ENCODE results near the gene PKIG.
"Not testable (repeated sequence)": the region's sequence is repeated elsewhere in the genome, so short reads cannot be mapped to it uniquely, and the experiment has no call there.

The PKIG gene

GRCh38 chr20:44582311-44583025 is at the start of gene PKIG:
Gene PKIG, plus strand, starts transcription at chr20:44582579. Its CDS starts 31,978 bp downstream, at chr20:44614557.
- DNase-seq (ENCODE audit: low spot score), result no peak

- DNase-seq (ENCODE audit: low spot score), result no peak
These were observed 49.4 kb upstream of the PKIG start for GRCh38 chr20:44532981-44533331.

GRCh38 chr20:44533928-44534327 is 48.5 kb upstream of the PKIG start:
- DNase-seq (ENCODE audit: low spot score), result no peak

DNA sequence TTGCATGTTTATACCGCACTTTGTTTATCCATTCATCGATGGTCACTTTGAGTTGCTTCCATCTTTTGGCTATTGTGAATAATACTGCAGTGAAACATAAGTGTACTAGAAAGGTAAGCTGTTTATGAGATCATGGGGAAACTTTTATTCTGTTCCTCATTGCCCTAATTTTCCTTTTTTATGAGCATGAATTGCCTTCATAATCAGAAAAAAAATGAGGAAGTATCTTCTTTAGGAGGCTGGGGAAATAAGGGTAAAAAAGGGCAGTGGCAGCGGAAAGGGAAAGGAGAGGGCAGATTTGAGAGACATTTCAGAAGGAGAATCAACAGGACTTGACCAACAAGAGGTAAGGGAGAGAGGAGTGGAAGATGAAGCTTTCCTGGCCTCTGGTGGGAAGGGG is 46.2 kb upstream of the PKIG start:
- no peak for DNase-seq (ENCODE audit: low spot score)

- DNase-seq (ENCODE audit: low spot score), result no peak
These were observed 44.4 kb upstream of the PKIG start for GRCh38 chr20:44537993-44538392.

- DNase-seq (ENCODE audit: low spot score), result no peak
These were observed 41.5 kb upstream of the PKIG start for GRCh38 chr20:44540834-44541233.

- no peak for DNase-seq (ENCODE audit: low spot score)
These were observed 40.4 kb upstream of the PKIG start for GRCh38 chr20:44541992-44542391.

DNA sequence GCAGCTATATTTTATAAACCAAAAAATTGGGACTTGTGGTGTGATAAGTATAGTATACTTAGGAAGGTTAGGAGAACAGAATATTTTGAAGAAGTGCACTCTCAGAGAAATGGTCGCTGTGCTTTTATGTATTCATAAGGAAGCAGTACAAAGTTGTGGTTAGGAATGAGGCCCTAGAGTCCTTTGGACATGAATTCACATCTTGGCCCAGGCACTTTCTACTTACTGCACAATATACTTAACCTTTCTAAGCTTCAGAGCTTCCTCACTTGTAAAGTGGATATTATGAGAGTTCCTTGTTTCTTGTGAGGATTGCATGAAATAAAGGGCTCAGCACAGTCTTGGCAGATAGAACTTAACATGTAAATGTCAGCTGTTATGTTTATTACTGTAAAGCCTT is 39.5 kb upstream of the PKIG start:
- no peak for DNase-seq (ENCODE audit: low spot score)

DNA sequence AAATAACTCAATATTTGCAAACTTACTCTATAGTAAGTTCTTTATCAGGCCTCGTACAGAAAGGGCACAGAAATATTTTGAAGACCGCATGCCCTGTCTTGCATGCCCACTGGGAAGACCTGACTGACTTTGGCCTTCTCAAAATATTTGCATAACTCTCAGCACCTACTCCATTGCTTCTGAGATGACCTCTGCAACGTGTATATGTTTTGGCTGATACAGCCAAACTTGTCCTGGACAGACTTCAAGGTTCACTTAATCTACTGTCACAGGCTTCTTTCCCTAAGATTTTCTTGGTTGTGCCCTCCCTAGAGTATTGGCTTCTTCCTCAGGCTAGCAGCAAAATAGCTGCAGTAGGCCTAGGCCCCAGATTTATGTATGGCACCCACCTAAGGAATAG is 39.0 kb upstream of the PKIG start:
- no peak for DNase-seq (ENCODE audit: low spot score)

- no peak for DNase-seq (ENCODE audit: low spot score)
These were observed 38.1 kb upstream of the PKIG start for GRCh38 chr20:44544263-44544662.

- no peak for DNase-seq (ENCODE audit: low spot score)
These were observed 35.0 kb upstream of the PKIG start for GRCh38 chr20:44547419-44547818.

- no peak for DNase-seq (ENCODE audit: low spot score)
These were observed 33.3 kb upstream of the PKIG start for GRCh38 chr20:44549123-44549522.

DNA sequence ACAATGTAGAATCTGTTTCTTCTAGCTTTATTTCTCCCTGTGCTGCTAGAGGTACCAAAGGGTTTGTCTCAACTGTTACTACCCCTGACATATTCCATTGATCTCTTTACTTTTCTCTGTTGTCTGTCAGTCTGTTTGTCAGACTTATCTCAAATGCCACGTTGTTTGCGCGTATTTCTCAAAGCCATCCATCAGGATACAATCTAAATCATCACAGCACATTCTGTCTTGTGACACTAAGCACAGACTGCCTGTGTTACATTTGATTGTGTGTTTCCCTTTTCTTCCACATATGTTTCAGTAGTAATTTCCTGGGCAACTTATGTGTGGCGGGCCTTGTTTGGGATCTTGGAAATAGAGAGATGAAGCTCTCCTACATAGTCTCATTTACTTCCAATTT is 30.3 kb upstream of the PKIG start:
- no peak for DNase-seq (ENCODE audit: low spot score)

- no peak for DNase-seq (ENCODE audit: low spot score)
These were observed 29.8 kb upstream of the PKIG start for GRCh38 chr20:44552568-44552949.

- no peak for DNase-seq (ENCODE audit: low spot score)
These were observed 29.1 kb upstream of the PKIG start for GRCh38 chr20:44552950-44553908.

- no peak for DNase-seq (ENCODE audit: low spot score)
These were observed 23.1 kb upstream of the PKIG start for GRCh38 chr20:44559302-44559701.

GRCh38 chr20:44560229-44560628 is 22.1 kb upstream of the PKIG start:
- DNase-seq (ENCODE audit: low spot score), result no peak

DNA sequence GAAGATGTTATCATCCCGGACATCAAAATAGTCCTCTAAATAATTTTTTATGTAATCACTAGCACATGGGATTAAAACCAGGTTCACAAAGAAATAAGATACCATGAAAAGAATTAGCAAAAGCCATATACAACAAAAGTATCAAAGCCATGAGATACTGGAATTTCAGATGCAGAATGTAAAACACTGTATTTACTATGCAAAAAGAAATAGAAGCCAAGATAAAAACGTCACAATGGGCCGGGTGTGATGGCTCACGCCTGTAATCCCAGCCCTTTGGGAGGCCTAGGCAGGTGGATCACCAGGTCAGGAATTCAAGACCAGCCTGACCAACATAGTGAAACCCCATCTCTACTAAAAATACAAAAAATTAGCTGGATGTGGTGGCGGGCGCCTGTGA is 21.6 kb upstream of the PKIG start:
- DNase-seq (ENCODE audit: low spot score), result not testable (repeated sequence)

GRCh38 chr20:44561876-44562275 is 20.5 kb upstream of the PKIG start:
- no peak for DNase-seq (ENCODE audit: low spot score)

- no peak for DNase-seq (ENCODE audit: low spot score)
These were observed 16.4 kb upstream of the PKIG start for GRCh38 chr20:44566018-44566417.

GRCh38 chr20:44566811-44567210 is 15.6 kb upstream of the PKIG start:
- DNase-seq (ENCODE audit: low spot score), result no peak

DNA sequence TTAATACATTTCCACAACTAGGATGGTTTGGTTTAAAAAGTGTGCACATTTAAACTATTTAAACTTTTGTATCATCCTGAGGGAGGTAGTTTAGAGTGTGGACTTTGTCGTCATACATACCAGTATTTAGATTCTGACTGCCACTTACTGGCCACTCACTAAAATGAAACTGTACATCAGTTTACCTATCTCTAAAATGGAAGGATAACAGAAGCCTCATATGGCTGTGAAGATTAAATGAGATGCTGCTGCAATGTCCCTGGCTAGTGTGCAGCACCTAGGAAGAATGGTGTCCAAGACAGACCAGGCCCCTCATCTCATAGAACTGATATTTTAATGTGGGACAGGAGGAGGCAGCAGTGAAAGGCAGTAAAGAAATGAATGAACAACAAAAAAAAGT is 12.0 kb upstream of the PKIG start:
- DNase-seq (ENCODE audit: low spot score), result no peak

- DNase-seq (ENCODE audit: low spot score), result no peak
These were observed 10.9 kb upstream of the PKIG start for GRCh38 chr20:44571362-44571988.
